ENCODE results near the gene DAAM2. TPM values are rescaled to one million over a fixed set of nuclear protein-coding genes. Genes with fewer than 3 reads are reported as not detected.

DAAM2 gene
- total RNA-seq, 2 experiments from 2014 or later: not detected

GRCh38 chr6:39873439-39873838 is 81.3 kb downstream of the DAAM2 start:
- Mint-ChIP-seq H3K4me3 (no peak overlapping the region), H3K9me3 (no peaks in the 10 kb centered on the region), H3K27me3 (no peaks in the 10 kb centered on the region), H3K4me1 (ENCODE audit: low read depth) (no peaks in the 10 kb centered on the region), H3K36me3 (ENCODE audit: low read depth) (no peaks in the 10 kb centered on the region), H3K27ac (no peak overlapping the region)
- ChIA-PET CTCF (no interaction called here), POLR2A (no interaction called here)
- no peak overlapping the region for H3K4me3 ChIP-seq (ENCODE audit: low read length)
- no peaks in the 10 kb centered on the region for H3K27me3 ChIP-seq (ENCODE audit: control insufficient read depth in 1 of 2, insufficient read depth in 2 of 2, low read length in 2 of 2)
- H3K4me1 ChIP-seq (ENCODE audit: insufficient read depth, low read length): no peaks in the 10 kb centered on the region
- H3K27ac ChIP-seq (ENCODE audit: low read depth in 1 of 2, low read length in 2 of 2): no peak overlapping the region
- TF ChIP-seq CTCF (IDR thresholded peaks at IDR 0.05): no peak
- DNase-seq (no peak), ATAC-seq (ENCODE audit: poor library complexity) (no peak)
- peaks cover 0 to 5% of the 10 kb centered on the region in 2 experiments for H3K9me3 ChIP-seq (ENCODE audit: control insufficient read depth in 1 of 2, insufficient read depth in 1 of 2, low read length in 2 of 2)
- intact Hi-C loops (cut with DNase I, micrococcal nuclease): no loop called here
- H3K36me3 ChIP-seq (ENCODE audit: insufficient read depth, low read length): no peaks in the 10 kb centered on the region

GRCh38 chr6:39876111-39876510 is 83.9 kb downstream of the DAAM2 start:
- CTCF ChIA-PET: no interaction called here
- DNase-seq (no peak), ATAC-seq (ENCODE audit: poor library complexity) (no peak)
- Mint-ChIP-seq H3K4me1 (ENCODE audit: low read depth) (no peaks in the 10 kb centered on the region), H3K27ac (no peak overlapping the region), H3K27me3 (no peaks in the 10 kb centered on the region), H3K9me3 (no peaks in the 10 kb centered on the region), H3K36me3 (ENCODE audit: low read depth) (no peaks in the 10 kb centered on the region), H3K4me3 (no peak overlapping the region)
- POLR2A ChIA-PET: no interaction called here
- H3K9me3 ChIP-seq (ENCODE audit: control insufficient read depth in 1 of 2, insufficient read depth in 1 of 2, low read length in 2 of 2): peaks cover 0 to 7% of the 10 kb centered on the region in 2 experiments
- H3K27me3 ChIP-seq (ENCODE audit: control insufficient read depth in 1 of 2, insufficient read depth in 2 of 2, low read length in 2 of 2): no peaks in the 10 kb centered on the region
- H3K4me1 ChIP-seq (ENCODE audit: insufficient read depth, low read length): no peaks in the 10 kb centered on the region
- no peak overlapping the region for H3K27ac ChIP-seq (ENCODE audit: low read depth in 1 of 2, low read length in 2 of 2)
- H3K36me3 ChIP-seq (ENCODE audit: insufficient read depth, low read length): no peaks in the 10 kb centered on the region
- intact Hi-C loops (cut with DNase I, micrococcal nuclease): no loop called here
- H3K4me3 ChIP-seq (ENCODE audit: low read length): no peak overlapping the region
- no peak for TF ChIP-seq CTCF (IDR thresholded peaks at IDR 0.05)

DNA sequence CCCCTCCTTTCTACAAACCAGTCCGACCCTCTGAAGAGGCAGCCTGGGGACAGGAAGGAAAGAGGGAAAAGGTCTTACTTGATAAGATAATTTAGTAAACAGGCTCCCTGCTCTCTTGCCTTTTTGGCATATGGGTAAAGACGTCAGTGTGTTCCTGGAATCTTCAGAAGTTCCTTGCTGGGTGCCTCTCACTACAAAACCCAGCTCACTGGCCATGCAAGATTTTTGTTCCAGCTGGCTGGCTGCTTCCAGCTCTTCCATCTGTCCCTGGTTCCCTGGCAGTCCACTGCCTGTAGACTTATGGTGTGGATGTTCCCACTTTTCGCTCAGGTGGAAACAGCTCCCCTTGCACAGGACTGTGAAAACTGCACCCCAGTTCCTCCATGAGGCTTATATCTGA is 84.7 kb downstream of the DAAM2 start:
- DNase-seq (no peak), ATAC-seq (ENCODE audit: poor library complexity) (no peak)
- Mint-ChIP-seq H3K4me3 (no peak overlapping the region), H3K9me3 (no peaks in the 10 kb centered on the region), H3K4me1 (ENCODE audit: low read depth) (no peaks in the 10 kb centered on the region), H3K27me3 (no peaks in the 10 kb centered on the region), H3K27ac (no peak overlapping the region), H3K36me3 (ENCODE audit: low read depth) (no peaks in the 10 kb centered on the region)
- Histone ChIP-seq H3K9me3 (ENCODE audit: control insufficient read depth in 1 of 2, insufficient read depth in 1 of 2, low read length in 2 of 2) (peaks cover 0 to 7% of the 10 kb centered on the region in 2 experiments), H3K27ac (ENCODE audit: low read depth in 1 of 2, low read length in 2 of 2) (no peak overlapping the region), H3K4me3 (ENCODE audit: low read length) (no peak overlapping the region), H3K27me3 (ENCODE audit: control insufficient read depth in 1 of 2, insufficient read depth in 2 of 2, low read length in 2 of 2) (no peaks in the 10 kb centered on the region), H3K4me1 (ENCODE audit: insufficient read depth, low read length) (no peaks in the 10 kb centered on the region), H3K36me3 (ENCODE audit: insufficient read depth, low read length) (no peaks in the 10 kb centered on the region)
- intact Hi-C loops (cut with DNase I, micrococcal nuclease): no loop called here
- POLR2A ChIA-PET: no interaction called here
- CTCF ChIA-PET: no interaction called here
- TF ChIP-seq CTCF (IDR thresholded peaks at IDR 0.05): no peak
